GM12892 (cell line): ENCODE measurements around the gene MAEA.
A peak's percentile ranks its signal among the peaks of the same experiment; 100 is the strongest.

Experiments
- DNase-seq: peaks from one replicate; pipeline ENCODE4 v3.0.0; 2011; ENCODE audit not compliant: insufficient read length
- FAIRE-seq: peaks from 2 replicates; lab custom pipeline; 2011; peaks lifted over from hg19 to GRCh38; lab: Jason Lieb, UNC
- POLR2A ChIP-seq: IDR thresholded peaks from 2 replicates; pipeline ENCODE4 v1.6.1; 2011; ENCODE audit warnings: low read depth, low read length, control low read depth
- POLR2AphosphoS5 ChIP-seq: IDR thresholded peaks from 2 replicates; pipeline ENCODE4 v1.6.1; 2011; ENCODE audit warnings: low read depth, low read length, control low read depth
- TAF1 ChIP-seq: IDR thresholded peaks from 2 replicates; pipeline ENCODE4 v1.6.1; 2011; ENCODE audit warnings: low read depth, mild to moderate bottlenecking, control low read depth, low read length, borderline replicate concordance

The MAEA gene

DNA sequence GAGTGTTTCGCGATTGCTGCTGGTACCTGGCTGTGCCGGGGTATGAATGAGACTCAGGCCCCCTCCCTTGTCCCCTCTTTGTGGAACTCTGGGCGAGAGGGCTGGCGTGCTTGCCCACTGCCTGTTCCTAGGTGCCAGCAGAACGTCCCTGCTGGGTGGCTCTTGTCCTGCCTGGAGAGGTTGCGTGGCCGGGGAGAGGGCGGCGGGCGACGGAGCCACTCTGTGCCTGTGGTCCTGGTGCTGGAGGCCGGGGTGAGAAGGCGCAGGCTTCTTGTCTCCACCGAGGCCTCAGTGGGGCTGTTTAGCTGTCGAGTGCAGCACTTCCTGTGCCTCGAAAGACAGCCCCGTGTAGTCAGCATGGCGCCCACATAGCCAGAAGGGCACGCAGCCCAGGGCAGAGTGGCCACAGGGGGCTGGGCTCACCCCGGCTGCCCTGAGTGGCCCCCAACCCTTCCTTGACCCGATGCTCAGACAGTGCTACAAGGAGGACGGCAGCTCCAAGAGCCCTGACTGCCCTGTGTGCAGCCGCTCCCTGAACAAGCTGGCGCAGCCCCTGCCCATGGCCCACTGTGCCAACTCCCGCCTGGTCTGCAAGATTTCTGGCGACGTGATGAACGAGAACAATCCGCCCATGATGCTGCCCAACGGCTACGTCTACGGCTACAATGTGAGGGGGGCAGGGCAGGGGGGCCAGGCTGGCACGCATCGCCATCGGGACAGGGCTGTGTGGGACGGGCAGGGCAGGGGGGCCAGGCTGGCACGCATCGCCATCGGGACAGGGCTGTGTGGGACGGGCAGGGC is 48.5 kb downstream of the MAEA start:
- DNase-seq (no peak), FAIRE-seq (no peak)
- TF ChIP-seq TAF1 = no peak
- no peak for TF ChIP-seq POLR2A
- TF ChIP-seq POLR2AphosphoS5 = no peak

GRCh38 chr4:1338752-1339414 is 49.2 kb downstream of the MAEA start:
- FAIRE-seq (no peak), DNase-seq (no peak)
- no peak for TF ChIP-seq TAF1
- TF ChIP-seq POLR2A = no peak
- TF ChIP-seq POLR2AphosphoS5 = no peak

- DNase-seq (no peak), FAIRE-seq (no peak)
- TF ChIP-seq POLR2A (no peak), POLR2AphosphoS5 (no peak), TAF1 (no peak)
Observed at GRCh38 chr4:1339489-1339888, 49.8 kb downstream of the MAEA start.

- DNase-seq (no peak), FAIRE-seq (no peak)
- TF ChIP-seq TAF1 (no peak), POLR2AphosphoS5 (no peak), POLR2A (no peak)
Observed at GRCh38 chr4:1340181-1340747, 50.6 kb downstream of the MAEA start.

DNA sequence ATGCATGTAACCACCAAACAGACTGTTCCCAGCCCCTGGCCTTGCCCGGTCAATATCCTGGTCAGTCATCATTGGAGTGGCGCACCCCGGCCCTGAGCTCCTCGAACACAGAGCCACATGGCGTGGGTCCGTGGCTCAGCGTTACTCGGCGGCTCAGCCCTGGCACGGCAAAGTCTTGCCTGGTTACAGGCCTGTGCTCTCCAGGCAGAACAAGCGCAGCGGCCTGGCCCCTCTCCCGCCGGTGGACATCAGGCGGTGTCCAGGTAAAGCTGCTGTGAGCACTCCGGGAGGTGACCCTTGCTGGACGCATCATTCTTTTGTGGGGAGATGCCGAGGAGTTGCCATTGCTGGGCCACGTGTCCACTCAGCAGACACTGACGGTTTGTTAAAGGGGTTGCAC is 51.2 kb downstream of the MAEA start:
- TF ChIP-seq POLR2AphosphoS5 = no peak
- DNase-seq (no peak), FAIRE-seq (no peak)

DNA sequence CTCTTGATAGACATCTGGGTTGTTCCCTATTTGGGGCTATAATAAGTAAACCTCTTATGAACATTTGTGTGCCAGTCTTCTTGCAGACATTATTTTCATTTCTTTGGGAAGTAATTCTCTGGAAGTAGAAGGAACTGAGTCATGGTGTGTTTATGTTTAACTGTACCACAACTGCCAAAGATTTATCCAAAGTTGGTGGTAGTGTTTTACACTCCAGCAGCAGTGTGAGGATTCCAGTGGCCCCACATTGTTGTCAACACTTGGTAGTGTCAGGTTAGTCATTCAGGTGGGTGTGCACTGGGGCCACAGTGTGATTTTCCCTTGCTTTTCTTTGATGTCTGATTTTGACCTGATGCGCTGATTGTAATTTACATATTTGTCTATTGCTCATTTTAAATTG is 52.3 kb downstream of the MAEA start:
- no peak for FAIRE-seq

DNA sequence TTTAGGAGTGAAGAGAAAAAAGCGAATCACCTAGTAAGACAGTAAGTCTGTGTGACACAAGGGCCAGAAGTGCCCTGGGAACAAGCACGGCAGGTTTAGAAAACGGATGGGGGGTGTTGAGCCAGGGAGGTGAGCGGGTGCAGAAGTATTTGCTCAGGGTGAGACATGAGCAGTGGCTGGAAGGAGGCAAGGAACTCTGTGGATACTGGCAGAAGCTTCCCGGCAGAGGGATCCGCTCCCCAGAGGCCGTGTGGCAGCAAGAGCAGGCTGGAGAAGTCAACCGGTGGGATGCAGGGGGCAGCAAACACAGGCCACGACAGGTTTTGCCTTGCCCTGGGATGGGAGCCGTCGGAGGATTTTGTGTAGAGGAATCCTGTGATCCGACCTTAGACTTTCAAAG is 55.0 kb downstream of the MAEA start:
- DNase-seq (no peak), FAIRE-seq (no peak)
- TF ChIP-seq POLR2AphosphoS5 (no peak), TAF1 (no peak), POLR2A (no peak)

More for the DNA sequence above, 52.3 kb downstream of the MAEA start:
- TF ChIP-seq POLR2A = no peak
- no peak for TF ChIP-seq TAF1
- TF ChIP-seq POLR2AphosphoS5 = no peak
- DNase-seq = no peak

DNA sequence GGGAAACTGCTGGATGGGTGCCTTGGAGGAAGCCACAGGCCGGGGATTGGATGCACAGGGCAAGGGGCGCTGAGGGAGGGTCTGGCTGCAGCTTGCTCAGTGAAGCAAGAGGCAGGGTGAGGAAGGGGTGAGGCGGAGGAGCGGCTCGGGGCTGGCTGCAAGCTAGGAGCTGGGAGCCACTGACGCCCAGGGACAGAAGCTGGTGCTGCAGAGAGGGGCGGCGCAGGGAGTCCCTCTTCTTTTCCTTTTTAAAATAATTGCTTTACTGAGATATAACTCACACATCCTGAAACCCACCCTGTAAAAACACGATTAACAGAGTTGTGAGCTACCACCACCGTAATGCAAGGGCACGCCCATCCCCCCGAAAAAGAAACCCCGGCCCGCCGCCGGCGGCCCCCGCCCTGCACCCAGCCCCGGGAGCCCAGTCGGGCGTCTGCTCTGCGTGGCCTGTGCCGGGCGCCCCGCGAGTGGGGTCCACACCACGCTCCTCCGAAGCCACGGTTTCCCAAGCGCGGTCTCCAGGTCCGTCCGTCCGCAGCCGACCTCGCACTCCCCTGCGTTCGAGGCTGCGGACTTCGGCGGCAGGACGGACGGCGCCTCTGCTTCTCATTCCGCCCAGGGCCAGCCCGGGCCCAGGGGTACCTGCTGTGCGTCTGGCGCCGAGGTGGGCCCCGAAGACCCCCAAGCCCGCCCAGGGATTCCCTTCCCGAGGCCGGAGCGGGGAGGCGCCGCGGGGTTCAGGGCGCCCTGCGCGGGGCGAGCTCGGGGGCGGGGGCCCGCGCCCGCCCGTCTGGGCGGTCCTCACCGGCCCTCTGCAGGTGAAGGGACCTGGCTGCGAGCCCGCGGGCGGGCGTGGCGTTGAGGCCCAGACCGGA is 56.5 kb downstream of the MAEA start:
- TF ChIP-seq POLR2A = no peak
- no peak for TF ChIP-seq TAF1
- no peak for TF ChIP-seq POLR2AphosphoS5
- FAIRE-seq = peak; percentile 33
- DNase-seq = peak; percentile 56

GRCh38 chr4:1346781-1347409 is 57.2 kb downstream of the MAEA start, which contains the start of gene UVSSA:
Gene UVSSA (plus strand): TSS chr4:1347208. CDS start chr4:1348092, 884 bp downstream.
- DNase-seq (peak; percentile 100), FAIRE-seq (peak; percentile 100)
- TF ChIP-seq POLR2AphosphoS5 = no peak; the same call in 1 of the 2 replicates
- peak; percentile 26; the same call in 1 of the 2 replicates for TF ChIP-seq TAF1
- TF ChIP-seq POLR2A = 0 out of 2 replicates have a peak, but pooled peaks have one; percentile 60

DNA sequence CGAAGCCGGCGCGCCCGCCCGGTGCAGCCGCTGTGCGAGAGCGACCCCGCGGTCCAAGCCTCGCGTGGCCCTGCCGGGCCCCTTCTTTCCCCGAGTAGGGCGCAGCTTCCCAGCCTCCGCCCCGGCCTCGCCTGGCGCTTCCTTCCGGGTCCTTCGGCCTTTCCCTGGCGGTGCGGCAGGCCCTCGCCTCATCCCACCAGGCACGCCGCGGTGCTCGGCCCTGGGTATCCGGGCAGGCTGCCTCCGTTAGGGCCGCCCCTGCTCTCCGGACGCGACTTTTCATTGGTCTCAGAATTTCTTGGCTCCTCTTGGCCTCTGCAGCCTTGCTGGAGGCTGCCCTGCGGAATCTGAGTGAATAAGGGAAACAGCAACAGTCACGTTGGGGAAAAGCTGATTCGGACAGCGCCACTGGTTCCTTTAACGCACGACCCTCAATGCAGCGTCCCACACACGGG is 57.7 kb downstream of the MAEA start:
- TF ChIP-seq POLR2AphosphoS5 = peak; percentile 55
- TF ChIP-seq POLR2A = peak; percentile 58; the same call in 1 of the 2 replicates
- TF ChIP-seq TAF1 = peak; percentile 1; the same call in 1 of the 2 replicates
- FAIRE-seq (peak; percentile 51), DNase-seq (peak; percentile 74)
